Measurements from ENCODE around the gene HMGCL.
"Not testable (repeated sequence)": the region's sequence is repeated elsewhere in the genome, so short reads cannot be mapped to it uniquely, and the experiment has no call there.

The HMGCL gene

DNA sequence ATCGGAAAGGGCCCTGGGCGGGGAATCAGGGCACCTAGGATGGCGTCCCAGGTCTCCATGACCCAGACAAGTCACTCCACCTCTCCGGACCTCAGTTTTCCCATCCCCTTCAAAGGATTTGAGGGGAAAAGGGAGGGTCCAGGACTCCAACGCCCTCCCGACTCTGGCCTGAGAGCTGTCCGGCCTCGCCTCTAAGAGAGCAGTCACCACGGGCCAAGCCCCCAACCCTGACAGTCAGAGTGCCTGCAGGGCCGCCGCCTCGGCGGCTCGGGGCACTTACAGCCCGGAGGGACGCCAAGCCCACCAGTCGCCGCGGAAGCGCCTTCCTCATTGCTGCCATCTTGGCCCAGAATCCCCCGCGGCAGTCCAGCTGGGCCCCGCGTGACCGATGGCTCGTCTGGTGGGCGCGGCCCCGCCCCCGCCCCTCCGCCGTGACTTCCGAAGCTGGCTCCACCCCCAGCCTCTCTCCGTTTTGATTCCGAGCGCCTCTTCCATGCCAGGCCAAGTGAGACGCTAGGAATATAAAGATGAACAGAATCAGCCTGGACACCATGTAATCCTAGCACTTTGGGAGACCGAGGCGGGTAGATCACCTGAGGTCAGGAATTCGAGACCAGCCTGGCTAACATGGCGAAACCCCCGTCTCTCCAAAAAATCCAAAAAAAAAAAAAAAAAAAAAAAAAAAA is at the start of gene HMGCL:
TSS of gene HMGCL (minus strand) at position 354 of the 686 bp plus-strand sequence. CDS start at position 340, 14 bp downstream.
- DNase-seq = peak; percentile 72

DNA sequence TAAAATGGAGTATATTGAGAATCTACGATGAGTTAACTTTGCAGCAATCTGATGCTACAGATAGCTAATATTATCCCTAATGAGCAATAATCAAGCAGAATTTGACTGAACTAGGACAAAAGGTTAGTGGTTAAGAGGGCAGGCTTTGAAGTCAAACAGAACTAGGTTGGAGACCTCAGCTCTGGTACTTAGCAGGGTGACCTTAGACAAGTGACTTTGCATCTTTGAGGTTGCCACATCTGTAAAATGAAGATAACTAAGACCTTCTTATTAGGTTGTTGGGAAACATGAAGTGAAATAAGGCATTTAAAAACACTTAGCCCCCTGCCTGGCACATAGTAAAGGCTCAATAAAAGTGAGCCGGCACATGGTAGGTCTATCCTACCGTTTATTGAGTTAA is 47.2 kb upstream of the HMGCL start:
- DNase-seq = no peak

- DNase-seq = no peak
Measured at GRCh38 chr1:23869051-23869450, 43.8 kb upstream of the HMGCL start.

DNA sequence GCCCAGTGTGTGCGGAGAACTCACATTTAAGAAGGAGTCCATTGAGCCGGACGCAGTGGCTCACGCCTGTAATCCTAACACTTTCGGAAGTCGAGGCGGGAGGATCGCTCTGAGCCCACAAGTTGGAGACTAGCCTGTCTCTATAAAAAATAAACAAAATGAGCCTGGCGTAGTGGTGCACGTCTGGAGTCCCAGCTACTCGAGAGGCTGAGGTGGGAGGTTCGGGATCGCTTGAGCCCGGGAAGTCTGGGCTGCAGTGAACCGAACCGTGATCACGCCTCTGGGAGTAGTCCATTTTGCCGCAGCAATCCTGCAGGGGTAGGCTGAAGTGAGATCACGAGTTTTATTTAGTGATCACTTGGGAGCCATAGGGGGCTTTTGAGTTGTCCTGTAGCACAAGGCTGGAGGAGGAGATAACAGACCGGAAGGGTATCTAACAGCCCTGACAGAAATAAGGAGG is 43.4 kb upstream of the HMGCL start:
- DNase-seq = peak; percentile 68

- DNase-seq = peak; percentile 87
Measured at GRCh38 chr1:23867895-23868556, 42.8 kb upstream of the HMGCL start, which contains the start of gene FUCA1. TSS of gene FUCA1 (minus strand) at chr1:23868290. CDS start at chr1:23868286, 4 bp downstream.

GRCh38 chr1:23867542-23867894 is 42.3 kb upstream of the HMGCL start:
- no peak for DNase-seq

GRCh38 chr1:23865543-23865930 is 40.3 kb upstream of the HMGCL start:
- no peak for DNase-seq

DNA sequence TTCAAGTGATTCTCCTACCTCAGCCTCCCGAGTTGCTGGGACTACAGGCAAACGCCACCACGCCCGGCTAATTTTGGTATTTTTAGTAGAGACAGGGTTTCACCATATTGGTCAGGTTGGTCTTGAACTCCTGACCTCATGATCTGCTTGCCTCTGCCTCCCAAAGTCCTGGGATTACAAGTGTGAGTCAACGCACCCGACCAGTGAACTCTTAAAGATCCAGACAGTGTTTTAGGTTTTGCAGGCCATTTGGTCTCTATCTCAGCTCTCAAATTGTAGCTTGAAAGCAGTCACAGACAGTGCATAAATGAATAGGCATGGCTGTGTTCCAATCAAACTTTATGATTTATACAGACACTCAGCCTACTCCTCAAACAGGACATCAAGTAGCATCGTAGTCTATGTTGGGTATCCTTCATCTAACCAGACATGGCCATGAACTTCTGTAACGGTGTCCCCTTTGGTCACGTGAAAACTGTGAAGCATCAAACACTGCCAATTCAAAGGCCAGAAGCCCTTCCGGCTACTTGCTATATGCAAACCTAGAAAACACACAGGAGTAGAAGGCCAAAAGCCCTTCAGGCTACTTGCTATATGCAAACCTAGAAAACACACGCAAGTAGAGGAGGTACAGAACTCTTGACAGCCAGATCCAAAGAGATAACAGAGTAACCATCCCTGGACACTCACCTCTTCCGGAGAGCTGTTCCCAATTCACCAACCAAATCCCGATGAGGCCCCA is 39.7 kb upstream of the HMGCL start:
- no peak for DNase-seq

- no peak for DNase-seq
Measured at GRCh38 chr1:23862640-23863039, 37.4 kb upstream of the HMGCL start.

DNA sequence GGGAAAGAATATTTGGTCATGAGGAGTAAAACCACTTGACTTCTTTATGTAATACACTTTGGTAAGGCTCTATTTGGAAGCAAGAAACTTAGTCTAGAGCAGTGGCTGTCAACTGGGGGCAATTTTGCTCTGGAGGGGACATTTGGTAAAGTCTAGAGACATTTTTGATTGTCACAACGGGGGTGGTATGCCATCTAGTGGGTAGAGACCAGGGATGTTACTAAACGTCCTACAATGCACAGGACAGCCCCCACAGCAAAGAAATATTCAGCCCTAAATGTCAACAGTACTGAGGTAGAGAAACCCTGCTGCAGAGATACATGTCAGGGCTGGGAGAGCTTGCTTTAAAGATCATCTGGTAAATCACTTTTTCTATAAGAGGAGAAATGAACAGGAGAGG is 29.3 kb upstream of the HMGCL start:
- DNase-seq = no peak

DNA sequence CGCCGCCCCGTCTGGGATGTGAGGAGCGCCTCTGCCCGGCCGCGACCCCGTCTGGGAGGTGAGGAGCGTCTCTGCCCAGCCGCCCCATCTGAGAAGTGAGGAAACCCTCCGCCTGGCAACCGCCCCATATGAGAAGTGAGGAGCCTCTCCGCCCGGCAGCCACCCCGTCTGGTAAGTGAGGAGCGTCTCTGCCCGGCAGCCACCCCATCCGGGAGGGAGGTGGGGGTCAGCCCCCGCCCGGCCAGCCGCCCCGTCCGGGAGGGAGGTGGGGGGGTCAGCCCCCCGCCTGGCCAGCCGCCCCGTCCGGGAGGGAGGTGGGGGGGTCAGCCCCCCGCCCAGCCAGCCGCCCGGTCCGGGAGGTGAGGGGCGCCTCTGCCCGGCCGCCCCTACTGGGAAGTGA is 27.9 kb upstream of the HMGCL start:
- not testable (repeated sequence) for DNase-seq

GRCh38 chr1:23851406-23851805 is 26.2 kb upstream of the HMGCL start:
- DNase-seq = not testable (repeated sequence)

DNA sequence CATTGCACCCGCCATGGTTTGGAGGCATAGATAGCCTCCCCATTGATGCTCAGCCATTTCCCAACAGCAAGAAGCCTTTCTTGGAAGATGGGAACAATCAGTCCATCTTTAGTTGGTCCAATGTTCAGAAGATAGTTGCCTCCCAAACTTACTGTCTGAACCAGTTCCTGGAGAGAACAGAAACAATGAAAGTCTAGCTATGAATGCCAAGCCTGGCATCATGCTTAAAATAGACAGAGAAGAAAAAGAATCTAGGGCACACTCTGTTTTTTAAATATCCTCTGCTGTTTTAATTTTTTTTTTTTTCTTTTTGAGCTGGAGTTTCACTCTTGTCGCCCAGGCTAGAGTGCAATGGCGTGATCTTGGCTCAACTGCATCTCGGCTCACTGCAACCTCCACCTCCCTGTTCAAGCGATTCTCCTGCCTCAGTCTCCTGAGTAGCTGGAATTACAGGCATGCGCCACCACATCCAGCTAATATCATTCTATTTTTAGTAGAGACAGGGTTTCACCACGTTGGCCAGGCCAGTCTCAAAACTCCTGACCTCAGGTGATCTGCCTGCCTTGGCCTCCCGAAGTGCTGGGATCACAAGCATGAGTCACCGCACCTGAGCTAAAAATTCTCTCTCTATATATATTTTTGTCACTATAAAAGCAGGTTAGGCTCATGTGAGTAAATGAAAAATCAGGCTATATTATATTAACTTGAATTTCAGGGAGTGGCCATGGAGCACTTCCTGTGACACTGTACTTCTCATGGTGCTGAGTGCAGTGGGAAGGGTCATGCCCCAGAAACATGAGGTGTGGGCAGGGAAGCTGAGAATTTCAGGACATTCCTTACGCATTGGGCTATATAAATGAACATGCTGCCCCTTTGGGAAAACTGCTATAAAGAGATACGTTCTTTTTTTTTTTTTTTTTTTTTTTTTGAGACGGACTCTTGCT is 23.7 kb upstream of the HMGCL start:
- no peak for DNase-seq

- not testable (repeated sequence) for DNase-seq
Measured at GRCh38 chr1:23847482-23848095, 22.4 kb upstream of the HMGCL start.

DNA sequence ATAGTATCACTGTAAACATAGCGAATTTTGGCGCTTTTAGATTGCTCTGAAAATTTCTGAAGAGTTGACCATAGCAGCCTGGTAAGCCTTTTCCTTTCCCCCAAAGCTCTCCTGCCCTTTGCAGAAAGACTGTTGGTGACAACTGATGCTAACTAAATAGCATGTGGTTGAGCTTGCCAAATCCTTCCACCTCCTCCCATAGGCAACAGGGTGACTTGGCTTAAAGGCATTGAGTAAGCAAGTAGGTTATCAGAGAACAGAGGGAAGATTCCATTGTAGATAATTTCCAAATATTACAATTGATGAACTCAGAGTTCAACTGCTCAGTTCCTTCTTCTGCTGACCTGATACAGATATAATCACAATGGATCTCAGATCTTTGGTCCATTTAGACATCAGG is 19.9 kb upstream of the HMGCL start:
- DNase-seq = no peak

DNA sequence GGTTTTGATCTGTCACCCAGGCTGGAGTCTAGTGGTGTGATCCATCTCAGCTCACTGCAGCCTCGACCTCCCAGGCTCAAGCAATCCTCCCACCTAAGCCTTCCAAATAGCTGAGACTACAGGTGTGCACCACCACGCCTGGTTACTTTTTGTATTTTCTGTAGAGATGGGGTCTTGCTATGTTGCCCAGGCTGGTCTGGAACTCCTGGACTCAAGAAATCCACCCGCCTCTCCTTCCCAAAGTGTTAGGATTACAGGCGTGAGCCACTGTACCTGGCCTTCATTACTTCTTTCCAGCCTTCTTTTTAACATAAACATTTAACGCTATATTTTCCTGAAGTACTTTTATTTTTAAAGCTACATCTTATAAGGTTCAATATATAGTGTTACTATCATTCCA is 18.4 kb upstream of the HMGCL start:
- no peak for DNase-seq

- peak; percentile 7 for DNase-seq
Measured at GRCh38 chr1:23838401-23838866, 13.2 kb upstream of the HMGCL start.

DNA sequence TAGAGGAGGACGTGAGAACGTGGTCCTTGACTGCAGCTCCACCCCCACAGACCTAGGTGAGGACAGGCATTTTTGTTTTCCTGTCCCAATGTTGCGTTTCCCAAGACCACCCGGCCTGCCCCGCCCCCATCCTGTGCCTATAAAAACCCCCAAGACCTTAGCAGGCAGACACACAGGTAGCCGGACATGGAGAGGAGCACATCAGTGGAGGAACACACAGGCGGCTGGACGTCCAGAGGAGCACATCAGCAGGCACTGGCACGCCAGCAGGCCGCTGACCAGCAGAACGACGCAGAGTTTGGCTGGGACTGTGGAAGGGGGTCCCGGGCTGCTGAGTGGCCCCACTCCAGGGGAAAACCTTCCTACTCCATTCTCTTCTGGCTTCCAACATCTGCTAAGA is 12.7 kb upstream of the HMGCL start:
- no peak for DNase-seq

DNA sequence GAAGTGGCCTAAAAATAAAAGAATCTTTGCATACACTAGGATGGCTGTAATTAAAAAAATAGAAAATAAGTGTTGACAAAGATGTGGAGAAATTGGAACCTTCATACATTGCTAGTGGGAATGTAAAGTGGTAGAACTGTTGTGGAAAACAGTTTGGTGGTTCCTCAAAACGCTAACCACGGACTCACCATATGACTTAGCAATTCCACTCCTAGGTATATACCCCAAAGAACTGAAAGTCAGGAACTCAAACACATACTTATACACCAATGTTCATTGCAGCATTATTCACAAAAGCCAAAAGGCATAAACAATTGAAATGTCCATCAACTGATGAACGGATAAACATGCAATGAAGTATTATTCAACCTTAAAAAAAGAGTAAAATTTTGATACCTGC is 10.8 kb upstream of the HMGCL start:
- DNase-seq = no peak

GRCh38 chr1:23834156-23834555 is 8.9 kb upstream of the HMGCL start:
- not testable (repeated sequence) for DNase-seq

- DNase-seq = no peak
Measured at GRCh38 chr1:23827717-23828116, 2.5 kb upstream of the HMGCL start.

- not testable (repeated sequence) for DNase-seq
Measured at GRCh38 chr1:23826590-23826989, 1.4 kb upstream of the HMGCL start.

Data from NCI-H748 treated with DMSO at 0.1 percent for 48 hours (cell line).